Measurements from ENCODE around the gene PSMB11. TPM values are rescaled to one million over a fixed set of nuclear protein-coding genes. Genes with fewer than 3 reads are reported as not detected.

Gene PSMB11
- total RNA-seq, 2 donors from 2014 or later = not detected

DNA sequence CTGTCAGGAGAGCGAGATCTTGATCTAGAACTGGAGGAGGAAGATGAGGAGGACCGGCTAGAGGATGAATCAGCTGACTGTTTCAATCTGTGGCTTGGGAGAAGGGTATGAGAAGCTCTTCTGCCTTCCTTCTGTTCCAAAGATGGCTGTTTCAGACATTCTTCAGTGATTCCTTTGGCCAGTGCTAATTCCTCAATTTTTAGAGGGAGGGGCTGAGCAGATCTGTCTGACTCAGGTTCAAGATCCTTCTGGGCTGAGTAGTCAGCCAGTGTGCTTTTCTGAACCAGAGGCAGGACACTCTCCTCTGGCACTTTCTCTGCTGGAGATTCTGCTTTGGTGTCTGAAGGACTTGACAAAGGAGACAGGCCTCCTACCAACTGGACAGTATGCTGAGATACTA lies 37.7 kb downstream of the PSMB11 start:
- Mint-ChIP-seq H3K4me1 (peaks cover 9% of the 10 kb centered on the region), H3K27ac (peak overlapping the region; percentile 87), H3K4me3 (no peak overlapping the region), H3K27me3 (no peaks in the 10 kb centered on the region), H3K36me3 (ENCODE audit: low read depth) (peaks cover 6% of the 10 kb centered on the region)
- no peaks in the 10 kb centered on the region for H3K9me3 ChIP-seq (ENCODE audit: control insufficient read depth, low read length, poor library complexity, severe bottlenecking)
- DNase-seq = no peak
- ATAC-seq = no peak

- Mint-ChIP-seq H3K4me3 (no peak overlapping the region), H3K36me3 (ENCODE audit: low read depth) (peaks cover 7% of the 10 kb centered on the region), H3K4me1 (peaks cover 9% of the 10 kb centered on the region)
These were observed 38.5 kb downstream of the PSMB11 start for GRCh38 chr14:23080474-23080873.

GRCh38 chr14:23085458-23085857 lies 43.4 kb downstream of the PSMB11 start:
- Mint-ChIP-seq H3K36me3 (ENCODE audit: low read depth) (peaks cover 11% of the 10 kb centered on the region), H3K4me1 (peaks cover 22% of the 10 kb centered on the region), H3K27ac (no peak overlapping the region), H3K27me3 (no peaks in the 10 kb centered on the region), H3K4me3 (no peak overlapping the region)
- H3K9me3 ChIP-seq (ENCODE audit: control insufficient read depth, low read length, poor library complexity, severe bottlenecking) = no peaks in the 10 kb centered on the region
- ATAC-seq (no peak), DNase-seq (no peak)

More at GRCh38 chr14:23080474-23080873, 38.5 kb downstream of the PSMB11 start:
- Mint-ChIP-seq H3K27ac (peak overlapping the region; percentile 87), H3K27me3 (no peaks in the 10 kb centered on the region)
- H3K9me3 ChIP-seq (ENCODE audit: control insufficient read depth, low read length, poor library complexity, severe bottlenecking) = no peaks in the 10 kb centered on the region
- ATAC-seq (no peak), DNase-seq (no peak)

- no peaks in the 10 kb centered on the region for H3K9me3 ChIP-seq (ENCODE audit: control insufficient read depth, low read length, poor library complexity, severe bottlenecking)
- Mint-ChIP-seq H3K4me3 (no peak overlapping the region), H3K27me3 (no peaks in the 10 kb centered on the region), H3K36me3 (ENCODE audit: low read depth) (peaks cover 8% of the 10 kb centered on the region), H3K4me1 (peaks cover 21% of the 10 kb centered on the region), H3K27ac (peak overlapping the region; percentile 74)
- ATAC-seq = no peak
- no peak for DNase-seq
These were observed 44.6 kb downstream of the PSMB11 start for GRCh38 chr14:23086565-23086964.

DNA sequence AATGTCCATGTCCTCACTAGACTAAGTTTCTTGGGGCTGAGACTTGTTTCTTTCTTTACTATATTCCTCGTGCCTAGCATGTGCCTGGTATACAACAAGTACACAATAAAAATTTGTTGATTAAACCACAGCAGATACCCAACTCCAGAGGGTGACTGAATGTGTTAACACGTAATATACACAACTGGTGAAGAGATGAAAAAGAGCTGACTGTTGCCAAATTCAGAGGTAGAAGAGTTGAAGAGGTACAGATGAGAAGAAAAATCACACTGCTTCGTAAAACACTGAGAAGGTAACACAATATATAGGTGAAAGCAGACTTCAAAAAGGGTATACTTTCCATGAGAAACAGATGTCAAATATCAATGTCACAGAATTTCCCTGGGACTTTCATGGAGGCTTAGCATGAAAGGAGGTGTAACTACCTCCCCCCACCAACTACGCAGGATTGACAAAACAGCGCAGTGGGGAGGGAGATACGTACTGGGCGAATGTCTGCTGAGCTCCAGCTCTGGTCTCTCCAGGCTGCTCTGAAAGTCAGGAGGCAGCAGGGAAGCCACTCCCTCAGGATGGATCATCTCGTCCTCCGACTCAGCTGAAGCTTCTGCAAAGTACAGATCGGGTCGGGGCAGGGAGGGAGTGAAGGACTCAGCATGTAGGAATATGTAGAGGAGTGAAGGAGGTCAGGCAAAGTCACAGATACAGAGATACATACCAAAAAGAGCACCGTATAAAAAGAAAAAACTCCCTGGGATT lies 47.7 kb downstream of the PSMB11 start:
- Mint-ChIP-seq H3K4me3 (no peak overlapping the region), H3K4me1 (peaks cover 32% of the 10 kb centered on the region), H3K27ac (peak overlapping the region; percentile 11), H3K36me3 (ENCODE audit: low read depth) (peaks cover 8% of the 10 kb centered on the region), H3K27me3 (no peaks in the 10 kb centered on the region)
- H3K9me3 ChIP-seq (ENCODE audit: control insufficient read depth, low read length, poor library complexity, severe bottlenecking) = no peaks in the 10 kb centered on the region
- ATAC-seq (no peak), DNase-seq (no peak)

- H3K9me3 ChIP-seq (ENCODE audit: control insufficient read depth, low read length, poor library complexity, severe bottlenecking) = no peaks in the 10 kb centered on the region
- H3K4me1 Mint-ChIP-seq = peaks cover 32% of the 10 kb centered on the region
These were observed 48.2 kb downstream of the PSMB11 start for GRCh38 chr14:23090254-23090636.

GRCh38 chr14:23091294-23092225 lies 49.5 kb downstream of the PSMB11 start:
- Mint-ChIP-seq H3K4me1 (peaks cover 28% of the 10 kb centered on the region), H3K27ac (peak overlapping the region; percentile 6), H3K36me3 (ENCODE audit: low read depth) (peaks cover 6% of the 10 kb centered on the region), H3K4me3 (no peak overlapping the region), H3K27me3 (no peaks in the 10 kb centered on the region)
- DNase-seq = no peak
- H3K9me3 ChIP-seq (ENCODE audit: control insufficient read depth, low read length, poor library complexity, severe bottlenecking) = no peaks in the 10 kb centered on the region
- no peak for ATAC-seq

More at GRCh38 chr14:23090254-23090636, 48.2 kb downstream of the PSMB11 start:
- no peak overlapping the region for H3K4me3 Mint-ChIP-seq
- H3K36me3 Mint-ChIP-seq (ENCODE audit: low read depth) = peaks cover 6% of the 10 kb centered on the region
- no peak for DNase-seq
- no peak overlapping the region for H3K27ac Mint-ChIP-seq
- H3K27me3 Mint-ChIP-seq = no peaks in the 10 kb centered on the region
- ATAC-seq = no peak

DNA sequence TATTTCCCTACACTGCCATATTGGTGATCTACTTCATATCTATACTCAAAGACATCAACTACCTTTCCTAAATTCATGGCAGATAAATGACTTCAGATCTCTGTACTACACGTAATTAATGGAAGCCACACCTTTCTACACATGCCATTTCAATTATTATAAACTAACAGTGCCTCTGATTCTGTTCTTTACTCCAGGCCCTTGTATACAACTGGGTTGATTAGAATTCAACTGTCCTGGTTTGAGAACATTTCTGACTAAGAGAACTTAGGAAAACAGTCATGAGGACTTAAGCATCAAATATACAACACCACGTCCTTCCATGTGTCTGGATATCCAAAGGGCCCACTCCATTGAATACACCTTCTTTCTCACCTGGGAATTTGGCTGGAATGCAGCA lies 51.1 kb downstream of the PSMB11 start:
- Mint-ChIP-seq H3K4me3 (no peak overlapping the region), H3K4me1 (peaks cover 27% of the 10 kb centered on the region), H3K36me3 (ENCODE audit: low read depth) (peaks cover 3% of the 10 kb centered on the region), H3K27me3 (no peaks in the 10 kb centered on the region), H3K27ac (no peak overlapping the region)
- no peaks in the 10 kb centered on the region for H3K9me3 ChIP-seq (ENCODE audit: control insufficient read depth, low read length, poor library complexity, severe bottlenecking)
- DNase-seq (no peak), ATAC-seq (no peak)

GRCh38 chr14:23093526-23093925 lies 51.5 kb downstream of the PSMB11 start:
- Mint-ChIP-seq H3K4me3 (no peak overlapping the region), H3K27ac (no peak overlapping the region), H3K4me1 (peaks cover 27% of the 10 kb centered on the region), H3K36me3 (ENCODE audit: low read depth) (peaks cover 3% of the 10 kb centered on the region), H3K27me3 (no peaks in the 10 kb centered on the region)
- no peak for DNase-seq
- H3K9me3 ChIP-seq (ENCODE audit: control insufficient read depth, low read length, poor library complexity, severe bottlenecking) = no peaks in the 10 kb centered on the region
- ATAC-seq = no peak

Other genes with a start within 250 kb of the PSMB11 start
- 1 to 10 TPM in 1 of 2 donors, under 1 TPM in 1; 0.55 to 3.1 TPM for gene SLC7A7, start 226.8 kb upstream of the PSMB11 start, total RNA-seq
- gene MRPL52, start 212.3 kb upstream of the PSMB11 start, total RNA-seq = 10 to 100 TPM; 36.2 to 44.6 TPM
- 1 to 10 TPM in 1 of 2 donors, under 1 TPM in 1; 0.85 to 1.0 TPM for gene MMP14, start 205.6 kb upstream of the PSMB11 start, total RNA-seq
- gene LRP10, start 170.5 kb upstream of the PSMB11 start, total RNA-seq = 10 to 100 TPM; 76.9 to 84.5 TPM
- gene REM2, start 159.0 kb upstream of the PSMB11 start, total RNA-seq = 1 to 10 TPM; 7.2 to 8.7 TPM
- gene RBM23, start 123.1 kb upstream of the PSMB11 start, total RNA-seq = 10 to 100 TPM; 77.3 to 88.9 TPM
- gene PRMT5, start 112.8 kb upstream of the PSMB11 start, total RNA-seq = 10 to 100 TPM; 22.8 to 33.9 TPM
- 10 to 100 TPM; 19.5 to 25.9 TPM for gene HAUS4, start 85.1 kb upstream of the PSMB11 start, total RNA-seq
- 1 to 10 TPM; 1.3 to 1.5 TPM for gene AJUBA, start 59.7 kb upstream of the PSMB11 start, total RNA-seq
- 1 to 10 TPM; 9.0 to 9.1 TPM for gene C14orf93, start 32.1 kb upstream of the PSMB11 start, total RNA-seq
- 10 to 100 TPM; 17.6 to 19.9 TPM for gene PSMB5, start 7.3 kb upstream of the PSMB11 start, total RNA-seq
- 1 to 10 TPM; 1.6 to 1.8 TPM for gene CDH24, start 15.3 kb downstream of the PSMB11 start, total RNA-seq
- gene ACIN1, start 52.9 kb downstream of the PSMB11 start, total RNA-seq = 100 to 1,000 TPM; 264 to 298 TPM
- gene C14orf119, start 53.3 kb downstream of the PSMB11 start, total RNA-seq = 10 to 100 TPM; 10.5 to 11.6 TPM
- gene CIROP, start 62.8 kb downstream of the PSMB11 start, total RNA-seq = not detected
- under 1 TPM in 1 of 2 donors, not detected in 1; 0.25 TPM for gene CEBPE, start 77.0 kb downstream of the PSMB11 start, total RNA-seq
- 1 to 10 TPM; 2.0 to 2.5 TPM for gene SLC7A8, start 141.4 kb downstream of the PSMB11 start, total RNA-seq
- gene RNF212B, start 195.7 kb downstream of the PSMB11 start, total RNA-seq = under 1 TPM in 1 of 2 donors, not detected in 1; 0.89 TPM
- gene HOMEZ, start 243.9 kb downstream of the PSMB11 start, total RNA-seq = 1 to 10 TPM; 4.6 to 5.7 TPM

Measured in T-helper 17 cell (primary cell).